Esophagus muscularis mucosa (tissue), 3 donors: ENCODE measurements around the gene STARD8.

Experiments
- CTCF ChIP-seq, 3 experiments: fragments of 200-600 bp in 2 of 3; fragments of 450-650 bp in 1 of 3; sonication (generic) in 2 of 3; IDR thresholded peaks; one replicate each; pipeline ENCODE4 v1.5.1; 2017 to 2019; ENCODE audit warnings: antibody characterized with exemption in 3 of 3, mild to moderate bottlenecking in 2 of 3, moderate library complexity in 1 of 3
- POLR2A ChIP-seq: fragments of 450-650 bp; IDR thresholded peaks from one replicate; pipeline ENCODE4 v1.6.1; 2017; ENCODE audit warnings: antibody characterized with exemption, moderate library complexity, mild to moderate bottlenecking, low read depth

GRCh38 chrX:68719904-68720614 is 72.6 kb downstream of the STARD8 start:
- TF ChIP-seq CTCF (IDR thresholded peaks at IDR 0.05) (no peak), POLR2A (no peak)
